ENCODE measurements around the gene RTP5. TPM values are rescaled to one million over a fixed set of nuclear protein-coding genes. Genes with fewer than 3 reads are reported as not detected.
A peak's percentile ranks its signal among the peaks of the same experiment; 100 is the strongest.

The RTP5 gene
- total RNA-seq, 1 donor from 2014 or later: not detected

GRCh38 chr2:241886840-241887447 lies 17.4 kb downstream of the RTP5 start:
- no peak overlapping the region for H3K27ac ChIP-seq (ENCODE audit: low read depth, low read length)
- H3K27me3 ChIP-seq (ENCODE audit: control insufficient read depth in 3 of 3, insufficient read depth in 3 of 3, low read length in 3 of 3): peaks cover 0 to 18% (median 6%) of the 10 kb centered on the region in 3 donors
- no peak overlapping the region for H3K4me3 ChIP-seq (ENCODE audit: low read length in 3 of 3)
- H3K9me3 ChIP-seq (ENCODE audit: control insufficient read depth in 3 of 3, low read length in 3 of 3): peaks cover 0 to 3% (median 3%) of the 10 kb centered on the region in 3 donors
- peaks cover 6 to 10% (median 6%) of the 10 kb centered on the region in 3 donors for H3K4me1 ChIP-seq (ENCODE audit: control insufficient read depth in 3 of 3, insufficient read depth in 3 of 3, low read length in 3 of 3)
- H3K36me3 ChIP-seq (ENCODE audit: control insufficient read depth in 3 of 3, insufficient read depth in 3 of 3, low read length in 3 of 3): no peaks in the 10 kb centered on the region
- no peak overlapping the region for H3K9ac ChIP-seq (ENCODE audit: low read depth in 1 of 3, low read length in 3 of 3)

- no peaks in the 10 kb centered on the region for H3K36me3 ChIP-seq (ENCODE audit: control insufficient read depth in 3 of 3, insufficient read depth in 3 of 3, low read length in 3 of 3)
- peaks cover 0 to 18% (median 6%) of the 10 kb centered on the region in 3 donors for H3K27me3 ChIP-seq (ENCODE audit: control insufficient read depth in 3 of 3, insufficient read depth in 3 of 3, low read length in 3 of 3)
- no peak overlapping the region for H3K27ac ChIP-seq (ENCODE audit: low read depth, low read length)
- peaks cover 0 to 3% (median 3%) of the 10 kb centered on the region in 3 donors for H3K9me3 ChIP-seq (ENCODE audit: control insufficient read depth in 3 of 3, low read length in 3 of 3)
- H3K4me1 ChIP-seq (ENCODE audit: control insufficient read depth in 3 of 3, insufficient read depth in 3 of 3, low read length in 3 of 3): peaks cover 0 to 9% (median 2%) of the 10 kb centered on the region in 3 donors
- no peak overlapping the region for H3K4me3 ChIP-seq (ENCODE audit: low read length in 3 of 3)
- no peak overlapping the region for H3K9ac ChIP-seq (ENCODE audit: low read depth in 1 of 3, low read length in 3 of 3)
Observed at GRCh38 chr2:241887806-241888522, 18.4 kb downstream of the RTP5 start.

- Histone ChIP-seq H3K36me3 (ENCODE audit: control insufficient read depth in 3 of 3, insufficient read depth in 3 of 3, low read length in 3 of 3) (no peaks in the 10 kb centered on the region), H3K4me1 (ENCODE audit: control insufficient read depth in 3 of 3, insufficient read depth in 3 of 3, low read length in 3 of 3) (peaks cover 0 to 9% (median 0%) of the 10 kb centered on the region in 3 donors), H3K9me3 (ENCODE audit: control insufficient read depth in 3 of 3, low read length in 3 of 3) (peaks cover 0 to 3% (median 3%) of the 10 kb centered on the region in 3 donors), H3K4me3 (ENCODE audit: low read length in 3 of 3) (no peak overlapping the region), H3K9ac (ENCODE audit: low read depth in 1 of 3, low read length in 3 of 3) (no peak overlapping the region), H3K27ac (ENCODE audit: low read depth, low read length) (no peak overlapping the region), H3K27me3 (ENCODE audit: control insufficient read depth in 3 of 3, insufficient read depth in 3 of 3, low read length in 3 of 3) (peaks cover 0 to 18% (median 6%) of the 10 kb centered on the region in 3 donors)
Observed at GRCh38 chr2:241888641-241889040, 19.1 kb downstream of the RTP5 start.

- no peak overlapping the region for H3K9ac ChIP-seq (ENCODE audit: low read depth in 1 of 3, low read length in 3 of 3)
- H3K9me3 ChIP-seq (ENCODE audit: control insufficient read depth in 3 of 3, low read length in 3 of 3): peaks cover 0 to 3% (median 3%) of the 10 kb centered on the region in 3 donors
- no peak overlapping the region for H3K27ac ChIP-seq (ENCODE audit: low read depth, low read length)
- H3K4me1 ChIP-seq (ENCODE audit: control insufficient read depth in 3 of 3, insufficient read depth in 3 of 3, low read length in 3 of 3): peaks cover 0 to 9% (median 2%) of the 10 kb centered on the region in 3 donors
- no peaks in the 10 kb centered on the region for H3K36me3 ChIP-seq (ENCODE audit: control insufficient read depth in 3 of 3, insufficient read depth in 3 of 3, low read length in 3 of 3)
- no peak overlapping the region for H3K4me3 ChIP-seq (ENCODE audit: low read length in 3 of 3)
- peaks cover 0 to 8% (median 0%) of the 10 kb centered on the region in 3 donors for H3K27me3 ChIP-seq (ENCODE audit: control insufficient read depth in 3 of 3, insufficient read depth in 3 of 3, low read length in 3 of 3)
Observed at GRCh38 chr2:241890524-241891235, 21.2 kb downstream of the RTP5 start.

GRCh38 chr2:241891315-241891987 lies 21.9 kb downstream of the RTP5 start:
- Histone ChIP-seq H3K36me3 (ENCODE audit: control insufficient read depth in 3 of 3, insufficient read depth in 3 of 3, low read length in 3 of 3) (no peaks in the 10 kb centered on the region), H3K9me3 (ENCODE audit: control insufficient read depth in 3 of 3, low read length in 3 of 3) (peaks cover 0 to 3% (median 3%) of the 10 kb centered on the region in 3 donors), H3K27me3 (ENCODE audit: control insufficient read depth in 3 of 3, insufficient read depth in 3 of 3, low read length in 3 of 3) (peaks cover 0 to 7% (median 0%) of the 10 kb centered on the region in 3 donors), H3K4me3 (ENCODE audit: low read length in 3 of 3) (no peak overlapping the region), H3K9ac (ENCODE audit: low read depth in 1 of 3, low read length in 3 of 3) (no peak overlapping the region), H3K27ac (ENCODE audit: low read depth, low read length) (peak overlapping the region; percentile 40), H3K4me1 (ENCODE audit: control insufficient read depth in 3 of 3, insufficient read depth in 3 of 3, low read length in 3 of 3) (peaks cover 0 to 9% (median 2%) of the 10 kb centered on the region in 3 donors)

GRCh38 chr2:241891988-241892298 lies 22.4 kb downstream of the RTP5 start:
- Histone ChIP-seq H3K4me1 (ENCODE audit: control insufficient read depth in 3 of 3, insufficient read depth in 3 of 3, low read length in 3 of 3) (peaks cover 0 to 9% (median 2%) of the 10 kb centered on the region in 3 donors), H3K27ac (ENCODE audit: low read depth, low read length) (peak overlapping the region; percentile 69), H3K9ac (ENCODE audit: low read depth in 1 of 3, low read length in 3 of 3) (no peak overlapping the region), H3K9me3 (ENCODE audit: control insufficient read depth in 3 of 3, low read length in 3 of 3) (peaks cover 0 to 3% (median 3%) of the 10 kb centered on the region in 3 donors), H3K36me3 (ENCODE audit: control insufficient read depth in 3 of 3, insufficient read depth in 3 of 3, low read length in 3 of 3) (no peaks in the 10 kb centered on the region), H3K4me3 (ENCODE audit: low read length in 3 of 3) (no peak overlapping the region), H3K27me3 (ENCODE audit: control insufficient read depth in 3 of 3, insufficient read depth in 3 of 3, low read length in 3 of 3) (peaks cover 0 to 7% (median 0%) of the 10 kb centered on the region in 3 donors)

GRCh38 chr2:241892299-241893137 lies 23.0 kb downstream of the RTP5 start:
- Histone ChIP-seq H3K27me3 (ENCODE audit: control insufficient read depth in 3 of 3, insufficient read depth in 3 of 3, low read length in 3 of 3) (peaks cover 0 to 7% (median 0%) of the 10 kb centered on the region in 3 donors), H3K9ac (ENCODE audit: low read depth in 1 of 3, low read length in 3 of 3) (no peak overlapping the region), H3K4me3 (ENCODE audit: low read length in 3 of 3) (no peak overlapping the region), H3K4me1 (ENCODE audit: control insufficient read depth in 3 of 3, insufficient read depth in 3 of 3, low read length in 3 of 3) (peaks cover 0 to 9% (median 2%) of the 10 kb centered on the region in 3 donors), H3K36me3 (ENCODE audit: control insufficient read depth in 3 of 3, insufficient read depth in 3 of 3, low read length in 3 of 3) (no peaks in the 10 kb centered on the region), H3K9me3 (ENCODE audit: control insufficient read depth in 3 of 3, low read length in 3 of 3) (peaks cover 0 to 3% (median 0%) of the 10 kb centered on the region in 3 donors), H3K27ac (ENCODE audit: low read depth, low read length) (peak overlapping the region; percentile 69)

GRCh38 chr2:241893265-241893664 lies 23.7 kb downstream of the RTP5 start:
- Histone ChIP-seq H3K9me3 (ENCODE audit: control insufficient read depth in 3 of 3, low read length in 3 of 3) (peaks cover 0 to 3% (median 0%) of the 10 kb centered on the region in 3 donors), H3K27ac (ENCODE audit: low read depth, low read length) (no peak overlapping the region), H3K27me3 (ENCODE audit: control insufficient read depth in 3 of 3, insufficient read depth in 3 of 3, low read length in 3 of 3) (peaks cover 0 to 7% (median 0%) of the 10 kb centered on the region in 3 donors), H3K4me3 (ENCODE audit: low read length in 3 of 3) (no peak overlapping the region), H3K36me3 (ENCODE audit: control insufficient read depth in 3 of 3, insufficient read depth in 3 of 3, low read length in 3 of 3) (no peaks in the 10 kb centered on the region), H3K9ac (ENCODE audit: low read depth in 1 of 3, low read length in 3 of 3) (no peak overlapping the region), H3K4me1 (ENCODE audit: control insufficient read depth in 3 of 3, insufficient read depth in 3 of 3, low read length in 3 of 3) (peaks cover 0 to 9% (median 2%) of the 10 kb centered on the region in 3 donors)

All from skeletal muscle tissue (tissue), 4 donors.